GM13976 (cell line): ENCODE results near the gene UNC13D.

Experiments
- DNase-seq: peaks from one replicate; pipeline ENCODE4 v3.0.0; 2012; ENCODE audit warnings: low spot score
- in situ Hi-C: fragments of 300-500 bp; cut with MboI; formaldehyde crosslinking; loops from one replicate; pipeline ENCODE4 v1.12.0; 2022; ENCODE audit warnings: low sequenced_read_pairs, mixed read lengths, inconsistent platforms; ENCODE audit not compliant: unreplicated experiment
- TF ChIP-seq, protein P1 (sequence below): IDR thresholded peaks from 2 replicates; pipeline ENCODE4 v1.5.1; 2012; ENCODE audit warnings: borderline replicate concordance, mild to moderate bottlenecking; ENCODE audit not compliant: insufficient read depth; ENCODE audit errors: extremely low read depth, missing control alignments, control extremely low read depth

The UNC13D gene

DNA sequence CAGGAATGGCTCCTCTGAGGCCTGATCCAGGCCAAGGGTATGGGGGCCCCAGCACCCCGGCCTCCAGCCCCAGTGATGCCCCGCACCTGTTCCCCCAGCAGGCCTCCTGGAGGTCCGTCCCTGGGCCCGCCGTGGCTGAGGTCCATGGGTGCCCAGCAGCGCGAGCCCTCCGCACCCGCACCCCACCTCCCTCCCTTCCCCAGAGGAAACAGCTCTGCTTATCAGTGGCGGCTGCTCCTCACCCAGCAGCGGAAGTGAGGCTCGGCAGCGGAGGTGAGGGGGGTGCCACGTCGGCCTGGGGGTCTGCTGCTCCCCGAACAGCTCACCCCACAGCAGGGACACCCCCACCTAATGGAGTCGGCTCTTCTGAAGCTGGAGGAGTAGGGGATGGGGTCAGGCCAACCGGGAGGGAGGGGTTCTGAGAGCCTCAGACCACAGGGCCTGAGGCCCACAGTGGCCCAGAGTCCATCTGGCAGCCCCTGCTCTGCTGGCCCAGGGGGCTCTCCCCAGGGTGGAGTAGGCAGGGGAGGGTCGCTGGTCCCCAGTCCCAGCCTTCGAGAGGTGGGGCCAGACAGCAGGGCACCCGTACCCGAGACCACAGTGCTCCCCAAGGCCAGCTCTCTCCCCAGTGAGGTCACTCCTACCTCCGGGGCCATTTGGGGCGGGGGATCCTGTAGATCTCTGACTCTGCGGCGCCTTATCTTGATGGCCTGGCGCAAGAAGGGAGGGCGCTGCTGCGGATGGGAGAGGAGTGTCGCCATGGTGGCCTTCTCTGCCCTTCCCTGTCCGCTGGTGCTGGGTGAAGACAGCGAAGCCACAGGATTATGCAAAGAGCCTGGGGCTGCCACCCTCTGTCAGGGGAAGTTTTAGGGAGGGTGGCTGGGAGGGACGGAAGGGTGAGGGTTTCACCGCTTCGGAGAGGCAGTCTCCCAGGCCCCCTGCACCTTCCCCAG, at the start of gene UNC13D:
Gene UNC13D (minus strand): TSS at position 828 of the 953 bp plus-strand sequence. CDS start 67 bp downstream, at position 761.
- peak; percentile 82 for DNase-seq
- in situ Hi-C loops = no loop called here
- TF ChIP-seq, protein P1, sequence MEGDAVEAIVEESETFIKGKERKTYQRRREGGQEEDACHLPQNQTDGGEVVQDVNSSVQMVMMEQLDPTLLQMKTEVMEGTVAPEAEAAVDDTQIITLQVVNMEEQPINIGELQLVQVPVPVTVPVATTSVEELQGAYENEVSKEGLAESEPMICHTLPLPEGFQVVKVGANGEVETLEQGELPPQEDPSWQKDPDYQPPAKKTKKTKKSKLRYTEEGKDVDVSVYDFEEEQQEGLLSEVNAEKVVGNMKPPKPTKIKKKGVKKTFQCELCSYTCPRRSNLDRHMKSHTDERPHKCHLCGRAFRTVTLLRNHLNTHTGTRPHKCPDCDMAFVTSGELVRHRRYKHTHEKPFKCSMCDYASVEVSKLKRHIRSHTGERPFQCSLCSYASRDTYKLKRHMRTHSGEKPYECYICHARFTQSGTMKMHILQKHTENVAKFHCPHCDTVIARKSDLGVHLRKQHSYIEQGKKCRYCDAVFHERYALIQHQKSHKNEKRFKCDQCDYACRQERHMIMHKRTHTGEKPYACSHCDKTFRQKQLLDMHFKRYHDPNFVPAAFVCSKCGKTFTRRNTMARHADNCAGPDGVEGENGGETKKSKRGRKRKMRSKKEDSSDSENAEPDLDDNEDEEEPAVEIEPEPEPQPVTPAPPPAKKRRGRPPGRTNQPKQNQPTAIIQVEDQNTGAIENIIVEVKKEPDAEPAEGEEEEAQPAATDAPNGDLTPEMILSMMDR = no peak

DNA sequence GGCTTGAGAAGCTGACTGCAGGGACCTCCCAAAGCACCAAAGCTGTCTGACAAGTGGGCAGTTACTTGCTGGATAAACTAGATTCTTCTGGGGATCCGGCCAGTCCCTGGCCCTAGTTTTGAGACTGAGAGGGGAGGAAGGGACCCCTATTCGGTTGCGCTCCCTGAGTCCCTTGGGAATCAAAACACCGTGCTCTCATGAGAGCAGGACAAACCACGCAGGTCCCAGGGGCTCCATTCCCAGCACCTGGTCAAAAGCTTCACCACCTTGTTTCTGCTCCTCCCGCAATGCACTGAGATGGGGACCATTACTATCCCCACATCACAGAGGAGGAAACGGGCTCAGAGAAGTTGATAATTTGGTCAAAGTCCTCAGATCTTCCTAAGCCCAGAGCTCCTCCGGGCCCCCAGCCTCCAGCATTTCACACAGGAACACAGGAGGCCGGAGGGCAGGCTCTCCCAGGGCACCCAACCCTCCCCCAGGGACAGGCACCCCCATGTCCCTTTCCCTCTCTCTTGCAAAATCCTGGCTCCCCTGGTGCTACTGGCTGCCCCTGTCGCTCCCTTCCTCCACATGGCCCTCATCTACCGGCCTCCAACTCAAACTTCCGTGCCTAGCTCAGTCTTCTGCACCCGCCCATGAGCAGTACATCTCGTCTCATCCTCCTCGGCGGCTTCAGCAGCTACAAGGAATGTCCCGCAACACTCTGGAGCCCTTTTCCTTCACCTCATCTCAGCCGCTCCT, 49.3 kb upstream of the UNC13D start:
- no peak for DNase-seq
- TF ChIP-seq, protein P1 = no peak
- in situ Hi-C loops = no loop called here

- no peak for DNase-seq
- in situ Hi-C loops = no loop called here
- TF ChIP-seq, protein P1 = no peak
These were observed 48.5 kb upstream of the UNC13D start for GRCh38 chr17:75892556-75893224.

GRCh38 chr17:75891605-75892555, 47.7 kb upstream of the UNC13D start:
- in situ Hi-C loops = no loop called here
- TF ChIP-seq, protein P1 = no peak
- DNase-seq = no peak

DNA sequence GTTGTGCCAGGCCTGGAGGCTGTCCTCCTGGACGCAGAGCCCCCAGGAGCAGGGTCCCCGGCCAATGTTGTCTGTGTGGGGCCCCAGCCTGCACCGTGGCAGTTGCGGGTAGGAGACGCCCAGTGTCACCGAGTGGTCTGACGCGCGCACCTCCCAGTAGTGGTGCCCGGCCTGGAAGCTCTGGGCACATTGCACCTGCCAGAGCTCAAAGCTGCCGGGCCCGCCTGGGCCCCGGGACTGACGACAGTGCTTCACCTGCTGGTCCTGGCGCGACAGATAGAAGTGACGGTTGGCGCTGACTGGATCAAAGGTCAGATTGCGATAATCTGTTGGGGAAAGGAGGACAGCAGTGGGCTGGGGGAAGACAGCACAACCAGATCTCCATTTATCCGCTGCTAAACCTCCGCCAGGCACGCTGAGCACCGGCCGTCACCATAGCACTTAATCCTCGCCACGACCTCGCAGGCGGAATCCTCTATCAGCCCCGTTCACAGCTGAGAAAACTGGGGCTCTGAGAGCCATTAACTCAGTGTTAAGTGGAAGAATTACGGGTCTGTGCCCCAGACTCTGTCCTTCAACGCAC, 46.9 kb upstream of the UNC13D start:
- no peak for DNase-seq
- TF ChIP-seq, protein P1 = no peak
- in situ Hi-C loops = no loop called here
